Measurements from ENCODE around the gene RPS24.
"Not testable (repeated sequence)": the region's sequence is repeated elsewhere in the genome, so short reads cannot be mapped to it uniquely, and the experiment has no call there.

RPS24 gene

GRCh38 chr10:78053211-78053868 is 19.7 kb downstream of the RPS24 start:
- no peak for DNase-seq (ENCODE audit: low spot score)

GRCh38 chr10:78058562-78058961 is 24.9 kb downstream of the RPS24 start:
- DNase-seq (ENCODE audit: low spot score), result no peak

GRCh38 chr10:78059906-78060702 is 26.4 kb downstream of the RPS24 start:
- DNase-seq (ENCODE audit: low spot score), result no peak

GRCh38 chr10:78062296-78062695 is 28.6 kb downstream of the RPS24 start:
- DNase-seq (ENCODE audit: low spot score), result no peak

- DNase-seq (ENCODE audit: low spot score), result no peak
These were observed 29.6 kb downstream of the RPS24 start for GRCh38 chr10:78063236-78063635.

GRCh38 chr10:78064919-78065318 is 31.3 kb downstream of the RPS24 start:
- not testable (repeated sequence) for DNase-seq (ENCODE audit: low spot score)

- DNase-seq (ENCODE audit: low spot score), result no peak
These were observed 31.9 kb downstream of the RPS24 start for GRCh38 chr10:78065611-78066010.

GRCh38 chr10:78066012-78066411 is 32.3 kb downstream of the RPS24 start:
- DNase-seq (ENCODE audit: low spot score), result no peak

GRCh38 chr10:78066728-78067430 is 33.2 kb downstream of the RPS24 start:
- no peak for DNase-seq (ENCODE audit: low spot score)

- DNase-seq (ENCODE audit: low spot score), result no peak
These were observed 35.5 kb downstream of the RPS24 start for GRCh38 chr10:78069151-78069550.

- DNase-seq (ENCODE audit: low spot score), result not testable (repeated sequence)
These were observed 36.4 kb downstream of the RPS24 start for GRCh38 chr10:78070064-78070463.

- no peak for DNase-seq (ENCODE audit: low spot score)
These were observed 37.1 kb downstream of the RPS24 start for GRCh38 chr10:78070726-78071125.

- DNase-seq (ENCODE audit: low spot score), result no peak
These were observed 37.6 kb downstream of the RPS24 start for GRCh38 chr10:78071140-78071856.

GRCh38 chr10:78071857-78072179 is 38.2 kb downstream of the RPS24 start:
- no peak for DNase-seq (ENCODE audit: low spot score)

- DNase-seq (ENCODE audit: low spot score), result no peak
These were observed 38.8 kb downstream of the RPS24 start for GRCh38 chr10:78072504-78072903.

GRCh38 chr10:78075806-78076205 is 42.1 kb downstream of the RPS24 start:
- DNase-seq (ENCODE audit: low spot score), result not testable (repeated sequence)

GRCh38 chr10:78078539-78079330 is 45.1 kb downstream of the RPS24 start:
- no peak for DNase-seq (ENCODE audit: low spot score)

- no peak for DNase-seq (ENCODE audit: low spot score)
These were observed 45.7 kb downstream of the RPS24 start for GRCh38 chr10:78079411-78079810.

- DNase-seq (ENCODE audit: low spot score), result no peak
These were observed 47.6 kb downstream of the RPS24 start for GRCh38 chr10:78081292-78081691.

- no peak for DNase-seq (ENCODE audit: low spot score)
These were observed 49.0 kb downstream of the RPS24 start for GRCh38 chr10:78082636-78083035.
